CD4-positive, alpha-beta T cell (primary cell): ENCODE results near the gene GPN2. TPM values are rescaled to one million over a fixed set of nuclear protein-coding genes. Genes with fewer than 3 reads are reported as not detected.
A peak's percentile ranks its signal among the peaks of the same experiment; 100 is the strongest.
"Not testable (repeated sequence)": the region's sequence is repeated elsewhere in the genome, so short reads cannot be mapped to it uniquely, and the experiment has no call there.

ENCODE experiments used
- ATAC-seq: fragments of 200-7000 bp; cut with Tn5 transposase; one replicate; pipeline ENCODE4 v1.10.0; 2022; ENCODE audit warnings: mild to moderate bottlenecking; ENCODE audit not compliant: poor library complexity
- CTCF ChIA-PET: fragments of 350-600 bp; sonication (Branson Sonifier 250); formaldehyde crosslinking; loops from one replicate; lab custom pipeline; 2021; ENCODE audit warnings: antibody characterized with exemption, inconsistent platforms; lab: Charles Lee
- POLR2A ChIA-PET: fragments of 350-600 bp; sonication (Branson Sonifier 250); formaldehyde crosslinking; loops from one replicate; lab custom pipeline; 2021; ENCODE audit warnings: antibody characterized with exemption, inconsistent platforms; lab: Charles Lee
- DNase-seq, 14 experiments: peaks; one replicate each; pipeline ENCODE4 v3.0.0-alpha.2; 2013 to 2020; ENCODE audit warnings: mixed read lengths in 2 of 14
- H3K27ac ChIP-seq, 2 donors: one replicate each; pipeline versions ENCODE4 v1.5.1 to v1.7.0; 2013; ENCODE audit warnings: low read length in 2 of 2, low read depth in 1 of 2, mild to moderate bottlenecking in 1 of 2
- H3K27me3 ChIP-seq, 2 experiments: 1 replicate in 1 of 2; 2 replicates in 1 of 2; pipeline versions ENCODE4 v1.6.1 to v1.7.0; 2013; ENCODE audit warnings: low read length in 2 of 2, control low read depth in 1 of 2, mild to moderate bottlenecking in 1 of 2, moderate library complexity in 1 of 2; ENCODE audit not compliant: insufficient read depth in 2 of 2, control insufficient read depth in 1 of 2
- H3K36me3 ChIP-seq: one replicate; pipeline ENCODE4 v1.6.1; 2013; ENCODE audit warnings: low read length, control low read depth; ENCODE audit not compliant: insufficient read depth
- H3K4me1 ChIP-seq: one replicate; pipeline ENCODE4 v1.6.1; 2013; ENCODE audit warnings: low read length, control low read depth; ENCODE audit not compliant: insufficient read depth
- H3K4me3 ChIP-seq: one replicate; pipeline ENCODE4 v1.5.1; 2013; ENCODE audit warnings: mild to moderate bottlenecking, low read length, moderate library complexity
- H3K9me3 ChIP-seq, 2 experiments: 1 replicate in 1 of 2; 2 replicates in 1 of 2; pipeline versions ENCODE4 v1.6.1 to v1.7.0; 2013; ENCODE audit warnings: low read length in 2 of 2, mild to moderate bottlenecking in 2 of 2, control low read depth in 1 of 2, moderate library complexity in 1 of 2; ENCODE audit not compliant: control insufficient read depth in 1 of 2, insufficient read depth in 1 of 2
- H3K27ac Mint-ChIP-seq: one replicate; pipeline ENCODE4 v1.8.0; 2020; ENCODE audit warnings: mixed read lengths
- H3K27me3 Mint-ChIP-seq: one replicate; pipeline ENCODE4 v1.8.0; 2021; ENCODE audit warnings: mixed read lengths
- H3K36me3 Mint-ChIP-seq: one replicate; pipeline ENCODE4 v1.8.0; 2021; ENCODE audit warnings: low read depth, mixed read lengths
- H3K4me1 Mint-ChIP-seq: one replicate; pipeline ENCODE4 v1.8.0; 2021; ENCODE audit warnings: low read depth, mixed read lengths
- H3K4me3 Mint-ChIP-seq: one replicate; pipeline ENCODE4 v1.8.0; 2020; ENCODE audit warnings: mild to moderate bottlenecking, mixed read lengths
- H3K9me3 Mint-ChIP-seq: one replicate; pipeline ENCODE4 v1.8.0; 2020; ENCODE audit warnings: mixed read lengths
- intact Hi-C, 2 experiments: fragments of 100-400 bp; cut with DNase I in 1 of 2; cut with micrococcal nuclease in 1 of 2; formaldehyde crosslinking; loops; one replicate each; pipeline versions ENCODE4 v1.15.1 to v1.9.0; 2023 to 2025; cut with DNase I, micrococcal nuclease
- total RNA-seq, 174 experiments: library from RNA in 2 of 174; stranded (reverse) in 2 of 174; gene quantifications; one replicate each; pipeline ENCODE4 v1.2.3 and lab custom pipeline; 2021 to 2026
- TF ChIP-seq, protein P1 (sequence below): fragments of 200-600 bp; IDR thresholded peaks from one replicate; pipeline ENCODE4 v1.8.0; 2022; ENCODE audit warnings: antibody characterized with exemption, mild to moderate bottlenecking

Gene GPN2
- total RNA-seq, 2 experiments from 2014 or later: 42.0 to 44.4 TPM

DNA sequence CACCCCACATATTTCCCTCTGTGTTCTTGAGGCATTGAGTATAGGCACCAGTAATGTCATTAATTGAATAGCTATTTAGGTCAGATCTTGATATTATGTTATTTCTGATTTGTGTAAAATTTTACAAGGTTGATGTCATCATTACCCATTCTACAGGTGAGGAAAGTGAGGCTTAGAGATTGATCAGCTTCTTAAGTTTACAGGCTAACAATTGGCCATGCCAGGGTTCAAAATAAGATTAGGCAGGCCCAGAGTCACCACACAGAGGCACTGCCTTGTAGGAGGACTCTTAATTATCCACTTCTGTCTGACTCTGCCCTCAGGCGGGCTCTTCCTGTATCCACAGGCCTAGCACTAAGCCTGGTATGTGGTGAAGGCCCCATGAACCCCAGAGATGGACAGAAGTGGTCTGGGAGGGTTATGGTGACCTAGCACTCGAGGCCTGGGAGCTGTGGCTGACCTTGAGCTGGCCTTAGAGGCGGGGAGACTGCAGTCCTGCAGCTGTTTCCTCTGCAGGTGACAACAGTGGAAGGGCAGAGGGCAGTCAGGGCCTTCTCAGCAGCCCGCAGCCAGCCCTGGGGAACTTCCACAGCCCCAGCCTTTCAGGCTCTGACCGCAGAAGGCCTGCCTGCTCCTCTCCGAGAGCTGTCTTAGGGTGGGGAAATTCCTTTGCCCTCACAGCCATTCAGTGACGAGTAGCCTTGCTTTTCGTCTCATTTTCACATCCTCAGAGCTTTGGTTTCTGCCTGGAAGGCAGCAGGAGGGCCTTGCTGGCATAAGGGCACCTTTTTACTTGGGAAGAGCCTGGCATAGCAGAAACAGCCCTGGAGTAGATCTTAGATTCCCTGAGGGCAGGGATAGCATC, 51.4 kb downstream of the GPN2 start:
- Histone ChIP-seq H3K36me3 (peaks cover 73% of the 10 kb centered on the region), H3K4me1 (peaks cover 41% of the 10 kb centered on the region), H3K4me3 (no peak overlapping the region), H3K27ac (peak overlapping the region; percentile 22 to 57), H3K27me3 (no peaks in the 10 kb centered on the region), H3K9me3 (no peaks in the 10 kb centered on the region)
- Mint-ChIP-seq H3K27me3 (no peaks in the 10 kb centered on the region), H3K4me3 (no peak overlapping the region), H3K4me1 (peaks cover 34% of the 10 kb centered on the region), H3K9me3 (no peaks in the 10 kb centered on the region), H3K27ac (peak overlapping the region; percentile 69), H3K36me3 (peaks cover 64% of the 10 kb centered on the region)
- TF ChIP-seq, protein P1, sequence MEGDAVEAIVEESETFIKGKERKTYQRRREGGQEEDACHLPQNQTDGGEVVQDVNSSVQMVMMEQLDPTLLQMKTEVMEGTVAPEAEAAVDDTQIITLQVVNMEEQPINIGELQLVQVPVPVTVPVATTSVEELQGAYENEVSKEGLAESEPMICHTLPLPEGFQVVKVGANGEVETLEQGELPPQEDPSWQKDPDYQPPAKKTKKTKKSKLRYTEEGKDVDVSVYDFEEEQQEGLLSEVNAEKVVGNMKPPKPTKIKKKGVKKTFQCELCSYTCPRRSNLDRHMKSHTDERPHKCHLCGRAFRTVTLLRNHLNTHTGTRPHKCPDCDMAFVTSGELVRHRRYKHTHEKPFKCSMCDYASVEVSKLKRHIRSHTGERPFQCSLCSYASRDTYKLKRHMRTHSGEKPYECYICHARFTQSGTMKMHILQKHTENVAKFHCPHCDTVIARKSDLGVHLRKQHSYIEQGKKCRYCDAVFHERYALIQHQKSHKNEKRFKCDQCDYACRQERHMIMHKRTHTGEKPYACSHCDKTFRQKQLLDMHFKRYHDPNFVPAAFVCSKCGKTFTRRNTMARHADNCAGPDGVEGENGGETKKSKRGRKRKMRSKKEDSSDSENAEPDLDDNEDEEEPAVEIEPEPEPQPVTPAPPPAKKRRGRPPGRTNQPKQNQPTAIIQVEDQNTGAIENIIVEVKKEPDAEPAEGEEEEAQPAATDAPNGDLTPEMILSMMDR: no peak
- ATAC-seq (peak; percentile 90), DNase-seq (peak in 10 of 14 experiments; percentile 19 to 91 (median 45))
- intact Hi-C loops: no loop called here
- ChIA-PET POLR2A (interaction anchor here (0.6 to 1.2 kb wide), 3 partner anchors 18 to 27 kb away, joined by 3 read pairs; no protein-coding TSS in a partner anchor), CTCF (interaction anchor here (1.3 to 2.1 kb wide), 3 partner anchors 12 to 27 kb away, joined by 3 to 8 read pairs (median 4); partner anchors contain the start of gene ZDHHC18)

DNA sequence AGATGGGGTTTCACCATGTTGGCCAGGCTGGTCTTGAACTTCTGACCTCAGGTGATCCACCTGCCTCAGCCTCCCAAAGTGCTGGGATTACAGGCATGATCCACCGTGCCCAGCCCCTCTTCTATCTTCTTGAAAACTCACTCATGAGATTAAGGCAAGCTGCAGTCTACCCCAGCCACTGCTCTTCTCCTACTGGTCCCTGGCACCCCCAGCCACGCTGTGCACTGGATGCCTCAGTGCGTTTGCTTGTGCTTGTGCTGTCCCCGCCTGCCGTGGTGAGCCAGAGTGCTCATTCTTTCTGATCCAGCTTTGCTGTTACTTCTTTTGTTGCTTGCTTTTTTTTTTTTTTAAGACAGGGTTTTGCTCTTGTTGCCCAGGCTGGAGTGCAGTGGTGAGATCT, 52.4 kb downstream of the GPN2 start:
- peaks cover 69% of the 10 kb centered on the region for H3K36me3 Mint-ChIP-seq

DNA sequence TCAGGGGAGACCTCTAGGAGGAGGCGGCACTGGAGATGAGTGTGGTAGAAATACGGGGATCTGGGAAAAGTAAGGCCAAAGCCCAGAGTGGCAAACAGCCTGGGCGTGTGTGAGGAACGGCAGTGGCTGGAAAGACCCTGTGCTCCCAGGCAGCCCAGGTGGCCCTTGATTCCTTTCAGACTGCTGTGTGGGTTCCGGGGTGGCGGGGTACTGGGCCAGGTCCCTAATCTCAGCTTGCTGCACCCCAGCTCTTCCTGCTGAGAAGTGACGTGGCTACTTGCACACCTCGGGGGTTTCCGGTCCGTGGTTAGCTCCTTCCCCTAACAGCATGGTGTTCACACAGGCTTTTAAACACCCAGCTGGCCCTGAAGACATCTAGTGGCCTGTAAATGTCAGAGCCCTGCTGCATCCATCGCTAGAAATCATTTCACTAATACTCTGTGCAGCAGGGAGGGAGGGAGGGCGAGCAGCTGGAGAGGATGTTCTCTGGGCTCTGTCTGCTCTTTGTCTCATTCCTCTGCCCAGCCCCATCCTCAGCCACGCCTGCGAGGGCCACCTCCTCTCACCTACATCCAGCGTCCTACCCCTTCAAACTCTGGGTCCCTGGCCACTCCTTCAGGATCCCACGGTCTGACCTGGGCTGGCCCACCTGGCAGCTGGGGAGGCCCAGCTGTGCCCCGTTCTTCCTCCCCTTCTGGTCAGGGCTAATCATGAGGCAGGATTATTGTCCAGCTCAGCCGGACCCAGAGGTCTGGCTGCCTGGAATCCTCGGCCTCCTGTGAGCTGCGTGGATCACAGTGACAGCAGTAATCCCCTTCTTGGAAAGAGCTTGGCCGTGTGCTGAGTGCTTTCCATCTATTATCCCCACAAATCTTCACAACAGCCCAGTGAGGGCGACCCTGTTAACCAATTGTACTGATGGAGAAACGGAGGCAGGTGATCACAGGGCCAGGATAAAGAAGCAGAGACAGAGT, 56.4 kb downstream of the GPN2 start:
- CTCF ChIA-PET: interaction anchor here (0.7 to 3.3 kb wide), 17 partner anchors 9 to 235 kb away, joined by 3 to 36 read pairs (median 4); no protein-coding TSS in a partner anchor
- Histone ChIP-seq H3K4me3 (peak overlapping the region; percentile 32), H3K27me3 (no peaks in the 10 kb centered on the region), H3K36me3 (peaks cover 60% of the 10 kb centered on the region), H3K9me3 (no peaks in the 10 kb centered on the region), H3K4me1 (peaks cover 75% of the 10 kb centered on the region), H3K27ac (peak overlapping the region; percentile 96 to 97)
- TF ChIP-seq, protein P1: peak; percentile 33
- peaks cover 75% of the 10 kb centered on the region for H3K4me1 Mint-ChIP-seq
- no peaks in the 10 kb centered on the region for H3K9me3 Mint-ChIP-seq
- peak overlapping the region; percentile 100 for H3K27ac Mint-ChIP-seq
- peaks cover 72% of the 10 kb centered on the region for H3K36me3 Mint-ChIP-seq
- POLR2A ChIA-PET: interaction anchor here (0.6 to 2.9 kb wide), 22 partner anchors 8 to 600 kb away, joined by 3 to 37 read pairs (median 4); partner anchors contain the start of genes ARID1A, CEP85, GPATCH3 and GPN2
- peak; percentile 94 for ATAC-seq
- peak; percentile 76 to 99 (median 86) for DNase-seq
- H3K4me3 Mint-ChIP-seq: peak overlapping the region; percentile 86
- H3K27me3 Mint-ChIP-seq: no peaks in the 10 kb centered on the region
- intact Hi-C loops: loop anchor here (2.0 to 5.0 kb wide), 2 partner anchors 23 to 34 kb away; no protein-coding TSS in a partner anchor

More for the DNA sequence above, 52.4 kb downstream of the GPN2 start:
- H3K9me3 Mint-ChIP-seq, DNase-seq, POLR2A ChIA-PET, intact Hi-C loops, H3K4me3 ChIP-seq, H3K27me3 ChIP-seq, H3K4me3 Mint-ChIP-seq, H3K9me3 ChIP-seq, ATAC-seq, H3K27me3 Mint-ChIP-seq, H3K27ac ChIP-seq: not testable (repeated sequence)
- H3K4me1 ChIP-seq: peaks cover 52% of the 10 kb centered on the region
- H3K36me3 ChIP-seq: peaks cover 74% of the 10 kb centered on the region
- Mint-ChIP-seq H3K27ac (peak overlapping the region; percentile 69), H3K4me1 (peaks cover 44% of the 10 kb centered on the region)
- CTCF ChIA-PET: interaction anchor here (1.7 to 2.1 kb wide), 2 partner anchors 17 to 26 kb away, joined by 4 to 8 read pairs; no protein-coding TSS in a partner anchor
